OCI-LY7 (cell line): ENCODE results near the gene MLLT3. TPM values are rescaled to one million over a fixed set of nuclear protein-coding genes. Genes with fewer than 3 reads are reported as not detected.

Source experiments
- BruUV-seq: library from RNA; stranded (reverse); fragments of 400-500 nt; replicated peaks from 2 replicates; lab custom pipeline; 2021; lab: Mats Ljungman, UMichigan
- CTCF ChIA-PET: fragments of 300-600 bp; sonication (Branson Sonifier 250); formaldehyde crosslinking; loops from one replicate; lab custom pipeline; 2022; ENCODE audit warnings: antibody characterized with exemption; ENCODE audit not compliant: unreplicated experiment; lab: Charles Lee
- POLR2A ChIA-PET: fragments of 300-600 bp; sonication (Branson Sonifier 250); formaldehyde crosslinking; loops from one replicate; lab custom pipeline; 2022; ENCODE audit warnings: antibody characterized with exemption; lab: Charles Lee
- DNase-seq: peaks from one replicate; pipeline ENCODE4 v3.0.0-alpha.2; 2015; ENCODE audit warnings: low spot score
- H2AFZ ChIP-seq: fragments of 200-600 bp; sonication (generic), shearing (Covaris generic); 2 replicates; pipeline ENCODE4 v1.6.1; 2014; ENCODE audit warnings: mild to moderate bottlenecking, antibody characterized with exemption, low read length, moderate library complexity
- H3K27ac ChIP-seq: fragments of 200-600 bp; sonication (generic); 2 replicates; pipeline ENCODE4 v1.5.1; 2014; ENCODE audit warnings: mixed run types, low read depth, mild to moderate bottlenecking, moderate library complexity, low read length, inconsistent platforms; ENCODE audit not compliant: poor library complexity, severe bottlenecking
- H3K36me3 ChIP-seq: fragments of 200-600 bp; sonication (generic); 2 replicates; pipeline ENCODE4 v1.6.1; 2014; ENCODE audit warnings: mild to moderate bottlenecking, antibody characterized with exemption, low read length, moderate library complexity, mixed read lengths; ENCODE audit not compliant: insufficient read depth
- H3K4me1 ChIP-seq: fragments of 200-600 bp; sonication (generic); 2 replicates; pipeline ENCODE4 v1.5.1; 2014; ENCODE audit warnings: mild to moderate bottlenecking, low read length; ENCODE audit not compliant: insufficient read depth, poor library complexity, severe bottlenecking
- H3K4me2 ChIP-seq: fragments of 200-600 bp; sonication (generic); 2 replicates; pipeline ENCODE4 v1.6.1; 2014; ENCODE audit warnings: mild to moderate bottlenecking, low read length
- H3K4me3 ChIP-seq: fragments of 200-600 bp; sonication (generic); 2 replicates; pipeline ENCODE4 v1.5.1; 2014; ENCODE audit warnings: mild to moderate bottlenecking, low read depth, low read length; ENCODE audit not compliant: poor library complexity, severe bottlenecking
- H3K79me2 ChIP-seq: fragments of 200-600 bp; sonication (generic); 2 replicates; pipeline ENCODE4 v1.6.1; 2016; ENCODE audit warnings: low read depth, mild to moderate bottlenecking, low read length, moderate library complexity, mixed read lengths; ENCODE audit not compliant: insufficient read depth
- H3K9me2 ChIP-seq: fragments of 200-600 bp; sonication (generic); 2 replicates; pipeline ENCODE4 v1.6.1; 2016; ENCODE audit warnings: mild to moderate bottlenecking, low read length, mixed read lengths; ENCODE audit not compliant: insufficient read depth
- H3K9me3 ChIP-seq: fragments of 200-600 bp; sonication (generic); 2 replicates; pipeline ENCODE4 v1.6.1; 2014; ENCODE audit warnings: mild to moderate bottlenecking, mixed run types, low read length, mixed read lengths
- H4K20me1 ChIP-seq: fragments of 200-600 bp; sonication (generic); 2 replicates; pipeline ENCODE4 v1.6.1; 2014; ENCODE audit warnings: mild to moderate bottlenecking, antibody characterized with exemption, low read length, moderate library complexity, mixed read lengths; ENCODE audit not compliant: insufficient read depth
- EZH2phosphoT487 ChIP-seq: fragments of 200-600 bp; sonication (generic); IDR thresholded peaks from 2 replicates; pipeline ENCODE4 v1.6.1; 2018; ENCODE audit warnings: low read depth, borderline replicate concordance, mild to moderate bottlenecking, mixed run types, antibody characterized with exemption, low read length, moderate library complexity, mixed read lengths
- intact Hi-C: fragments of 100-400 bp; cut with micrococcal nuclease; formaldehyde crosslinking; loops from one replicate; pipeline ENCODE4 v1.10.0; 2022; ENCODE audit not compliant: unreplicated experiment
- total RNA-seq, 2 experiments: library from RNA; depleted of rRNA in 1 of 2; stranded (reverse); fragments of >200 nt in 1 of 2; shearing (Covaris generic) in 1 of 2; gene quantifications; 2 replicates each; pipeline ENCODE4 v1.2.3, GENCODE V29; 2014 to 2022
- TF ChIP-seq, protein P1 (sequence below): fragments of 200-600 bp; sonication (generic); conservative IDR thresholded peaks from 2 replicates; pipeline ENCODE4 v1.5.1; 2014; ENCODE audit warnings: mild to moderate bottlenecking, antibody characterized with exemption, low read length, moderate library complexity, mixed read lengths

Gene MLLT3
- total RNA-seq, 2 experiments from 2014 or later = 7.1 to 9.9 TPM

DNA sequence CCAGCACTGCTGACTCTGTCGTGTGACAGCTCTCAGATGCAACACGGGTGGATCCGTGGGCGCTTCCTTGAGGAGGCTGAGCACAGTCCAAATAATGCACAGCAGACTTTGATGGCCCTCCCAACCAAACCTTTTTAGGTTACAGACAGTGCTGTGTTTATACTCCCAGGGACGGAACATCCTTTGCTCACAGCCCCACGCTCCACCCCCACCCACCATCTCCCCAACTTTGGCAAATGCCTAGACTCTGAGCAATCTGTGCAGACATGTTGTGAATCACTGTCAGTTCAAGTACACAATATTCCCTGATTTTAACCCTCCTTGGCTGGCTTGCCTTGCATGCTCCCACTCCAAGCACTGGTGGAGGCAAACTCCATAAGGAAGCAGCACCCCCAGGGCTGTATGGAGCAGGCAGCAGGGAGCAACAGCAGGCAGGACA, 324.6 kb downstream of the MLLT3 start:
- Histone ChIP-seq H3K9me2 (no peaks in the 10 kb centered on the region), H3K9me3 (no peaks in the 10 kb centered on the region), H4K20me1 (no peaks in the 10 kb centered on the region), H3K4me2 (no peak overlapping the region), H2AFZ (no peak overlapping the region), H3K27ac (no peak overlapping the region), H3K36me3 (no peaks in the 10 kb centered on the region), H3K79me2 (no peaks in the 10 kb centered on the region), H3K4me3 (no peak overlapping the region), H3K4me1 (no peaks in the 10 kb centered on the region)
- ChIA-PET CTCF (no interaction called here), POLR2A (no interaction called here)
- no peak for TF ChIP-seq EZH2phosphoT487
- TF ChIP-seq, protein P1, sequence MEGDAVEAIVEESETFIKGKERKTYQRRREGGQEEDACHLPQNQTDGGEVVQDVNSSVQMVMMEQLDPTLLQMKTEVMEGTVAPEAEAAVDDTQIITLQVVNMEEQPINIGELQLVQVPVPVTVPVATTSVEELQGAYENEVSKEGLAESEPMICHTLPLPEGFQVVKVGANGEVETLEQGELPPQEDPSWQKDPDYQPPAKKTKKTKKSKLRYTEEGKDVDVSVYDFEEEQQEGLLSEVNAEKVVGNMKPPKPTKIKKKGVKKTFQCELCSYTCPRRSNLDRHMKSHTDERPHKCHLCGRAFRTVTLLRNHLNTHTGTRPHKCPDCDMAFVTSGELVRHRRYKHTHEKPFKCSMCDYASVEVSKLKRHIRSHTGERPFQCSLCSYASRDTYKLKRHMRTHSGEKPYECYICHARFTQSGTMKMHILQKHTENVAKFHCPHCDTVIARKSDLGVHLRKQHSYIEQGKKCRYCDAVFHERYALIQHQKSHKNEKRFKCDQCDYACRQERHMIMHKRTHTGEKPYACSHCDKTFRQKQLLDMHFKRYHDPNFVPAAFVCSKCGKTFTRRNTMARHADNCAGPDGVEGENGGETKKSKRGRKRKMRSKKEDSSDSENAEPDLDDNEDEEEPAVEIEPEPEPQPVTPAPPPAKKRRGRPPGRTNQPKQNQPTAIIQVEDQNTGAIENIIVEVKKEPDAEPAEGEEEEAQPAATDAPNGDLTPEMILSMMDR = no peak
- intact Hi-C loops = no loop called here
- no TSS peak for BruUV-seq
- DNase-seq = no peak

DNA sequence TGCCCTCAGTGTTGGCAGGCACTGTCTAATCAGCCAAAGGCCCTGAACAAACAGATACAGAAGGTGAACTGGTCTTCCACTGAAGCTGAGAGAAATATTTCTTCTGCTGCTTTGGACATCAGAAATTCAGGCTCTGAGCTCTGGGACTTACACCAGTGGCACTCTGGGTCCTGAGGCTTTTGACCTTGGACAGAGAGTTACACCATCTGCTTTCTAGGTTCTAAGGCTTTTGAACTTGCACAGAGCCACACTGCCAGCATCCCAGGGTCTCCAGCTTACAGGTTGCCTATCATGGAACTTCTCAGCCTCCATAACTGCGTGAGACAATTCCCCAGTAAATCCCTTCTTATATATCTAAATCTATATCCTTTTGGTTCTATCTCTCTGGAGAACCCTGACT, 326.7 kb downstream of the MLLT3 start:
- Histone ChIP-seq H4K20me1 (no peaks in the 10 kb centered on the region), H3K9me2 (no peaks in the 10 kb centered on the region), H3K4me1 (no peaks in the 10 kb centered on the region), H2AFZ (no peak overlapping the region), H3K27ac (no peak overlapping the region), H3K4me3 (no peak overlapping the region), H3K36me3 (no peaks in the 10 kb centered on the region), H3K79me2 (no peaks in the 10 kb centered on the region), H3K9me3 (no peaks in the 10 kb centered on the region), H3K4me2 (no peak overlapping the region)
- intact Hi-C loops = no loop called here
- TF ChIP-seq EZH2phosphoT487 = no peak
- TF ChIP-seq, protein P1 = no peak
- ChIA-PET POLR2A (no interaction called here), CTCF (no interaction called here)
- DNase-seq = no peak
- BruUV-seq = no TSS peak

DNA sequence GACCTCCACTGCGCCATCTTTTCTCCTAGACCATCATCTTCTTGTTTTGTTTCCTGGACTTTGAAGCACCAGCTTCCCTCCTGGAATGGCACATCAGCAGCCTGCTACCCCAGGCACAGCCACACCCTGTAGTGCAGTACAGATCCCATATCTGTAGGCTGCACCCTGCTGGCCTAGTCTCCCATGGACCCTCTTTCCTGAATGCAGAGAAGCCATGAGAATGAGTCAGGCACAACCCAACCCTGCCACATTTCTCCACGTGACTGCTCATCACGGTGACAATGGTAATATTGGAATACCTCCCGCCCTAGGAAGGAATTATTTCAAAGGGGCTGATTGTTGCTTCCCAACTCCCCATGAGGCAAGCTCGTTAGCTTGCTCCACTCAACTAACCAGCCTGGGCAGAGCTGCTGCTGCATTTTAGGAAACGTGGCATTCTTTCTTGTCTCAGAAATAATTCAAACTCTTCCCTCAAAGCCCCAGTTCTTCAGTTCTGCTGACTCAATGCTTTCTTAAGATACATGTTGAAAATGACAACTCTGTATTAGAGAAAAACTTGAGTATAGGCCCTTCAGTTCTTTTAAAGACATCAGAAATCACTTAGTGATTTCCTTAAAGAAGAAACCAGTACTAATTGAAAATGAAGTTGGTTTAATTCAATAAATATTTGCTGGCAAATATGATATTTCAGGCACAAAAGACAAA, 328.1 kb downstream of the MLLT3 start:
- Histone ChIP-seq H2AFZ (no peak overlapping the region), H3K27ac (no peak overlapping the region), H3K9me2 (no peaks in the 10 kb centered on the region), H4K20me1 (no peaks in the 10 kb centered on the region), H3K36me3 (no peaks in the 10 kb centered on the region), H3K4me2 (no peak overlapping the region), H3K79me2 (no peaks in the 10 kb centered on the region), H3K4me3 (no peak overlapping the region), H3K9me3 (no peaks in the 10 kb centered on the region), H3K4me1 (no peaks in the 10 kb centered on the region)
- POLR2A ChIA-PET = no interaction called here
- intact Hi-C loops = no loop called here
- no TSS peak for BruUV-seq
- TF ChIP-seq EZH2phosphoT487 = no peak
- TF ChIP-seq, protein P1 = no peak
- CTCF ChIA-PET = no interaction called here
- DNase-seq = no peak
